ENCODE measurements around the gene TATDN3.
"Not testable (repeated sequence)": the region's sequence is repeated elsewhere in the genome, so short reads cannot be mapped to it uniquely, and the experiment has no call there.

TATDN3 gene

GRCh38 chr1:212860713-212861581, 69.3 kb downstream of the TATDN3 start:
- no peak for DNase-seq (ENCODE audit: extremely low read depth, low read depth)
- peak overlapping the region; percentile 89 for H3K4me3 ChIP-seq (replicated peaks; ENCODE audit: low read depth, low read length)
- TF ChIP-seq CTCF (IDR thresholded peaks at IDR 0.05; ENCODE audit: low read depth, low read length, missing control alignments), result no peak

- TF ChIP-seq CTCF (IDR thresholded peaks at IDR 0.05; ENCODE audit: low read depth, low read length, missing control alignments), result no peak
- no peak overlapping the region for H3K4me3 ChIP-seq (replicated peaks; ENCODE audit: low read depth, low read length)
- DNase-seq (ENCODE audit: extremely low read depth, low read depth), result no peak
These were observed 70.5 kb downstream of the TATDN3 start for GRCh38 chr1:212862111-212862690.

- DNase-seq (ENCODE audit: extremely low read depth, low read depth); H3K4me3 ChIP-seq (replicated peaks; ENCODE audit: low read depth, low read length): not testable (repeated sequence)
These were observed 71.7 kb downstream of the TATDN3 start for GRCh38 chr1:212863345-212863744.

- H3K4me3 ChIP-seq (replicated peaks; ENCODE audit: low read depth, low read length), result no peak overlapping the region
- no peak for TF ChIP-seq CTCF (IDR thresholded peaks at IDR 0.05; ENCODE audit: low read depth, low read length, missing control alignments)
- DNase-seq (ENCODE audit: extremely low read depth, low read depth), result no peak
These were observed 72.5 kb downstream of the TATDN3 start for GRCh38 chr1:212864201-212864600.

Data from HFF-Myc (cell line).